H9 (cell line): ENCODE measurements around the gene HGF. TPM values are rescaled to one million over a fixed set of nuclear protein-coding genes. Genes with fewer than 3 reads are reported as not detected.
A peak's percentile ranks its signal among the peaks of the same experiment; 100 is the strongest.

ENCODE experiments used
- DNase-seq: peaks from one replicate; pipeline ENCODE4 v3.0.0-alpha.2; 2017
- H2AFZ ChIP-seq: one replicate; pipeline ENCODE4 v1.6.1; 2013; ENCODE audit warnings: mild to moderate bottlenecking, low read length, control low read depth, moderate library complexity
- H2AK5ac ChIP-seq: 2 replicates; pipeline ENCODE4 v1.6.1; 2013; ENCODE audit warnings: low read length, control low read depth, mixed read lengths; ENCODE audit not compliant: insufficient read length
- H2BK120ac ChIP-seq: one replicate; pipeline ENCODE4 v1.6.1; 2013; ENCODE audit warnings: low read depth, mild to moderate bottlenecking, low read length, control low read depth, inconsistent platforms; ENCODE audit not compliant: poor library complexity, severe bottlenecking
- H2BK12ac ChIP-seq: 2 replicates; pipeline ENCODE4 v1.6.1; 2013; ENCODE audit warnings: low read length, control low read depth, mixed read lengths, low read depth; ENCODE audit not compliant: insufficient read length
- H2BK15ac ChIP-seq: 2 replicates; pipeline ENCODE4 v1.6.1; 2013; ENCODE audit warnings: low read depth, low read length, control low read depth
- H2BK20ac ChIP-seq: one replicate; pipeline ENCODE4 v1.6.1; 2013; ENCODE audit warnings: low read depth, mild to moderate bottlenecking, low read length, control low read depth, inconsistent platforms; ENCODE audit not compliant: poor library complexity, severe bottlenecking
- H2BK5ac ChIP-seq: 2 replicates; pipeline ENCODE4 v1.6.1; 2013; ENCODE audit warnings: low read length, control low read depth, mixed read lengths; ENCODE audit not compliant: insufficient read length
- H3K14ac ChIP-seq: 2 replicates; pipeline ENCODE4 v1.6.1; 2013; ENCODE audit warnings: low read length, control low read depth; ENCODE audit not compliant: insufficient read depth
- H3K18ac ChIP-seq: 2 replicates; pipeline ENCODE4 v1.6.1; 2013; ENCODE audit warnings: low read depth, mild to moderate bottlenecking, mixed read lengths, low read length, control low read depth; ENCODE audit not compliant: insufficient read length
- H3K23ac ChIP-seq: 2 replicates; pipeline ENCODE4 v1.6.1; 2013; ENCODE audit warnings: low read length, control low read depth, mixed read lengths, low read depth; ENCODE audit not compliant: insufficient read length
- H3K23me2 ChIP-seq: 2 replicates; pipeline ENCODE4 v1.6.1; 2013; ENCODE audit warnings: low read depth, mild to moderate bottlenecking, mixed read lengths, low read length, control low read depth; ENCODE audit not compliant: insufficient read length, poor library complexity, severe bottlenecking
- H3K27ac ChIP-seq: 2 replicates; pipeline ENCODE4 v1.5.1; 2013; ENCODE audit warnings: low read length, control low read depth, mixed read lengths, low read depth; ENCODE audit not compliant: insufficient read length
- H3K27me3 ChIP-seq: 2 replicates; pipeline ENCODE4 v1.6.1; 2013; ENCODE audit warnings: low read length, control low read depth, inconsistent platforms; ENCODE audit not compliant: insufficient read depth
- H3K4ac ChIP-seq: 2 replicates; pipeline ENCODE4 v1.6.1; 2013; ENCODE audit warnings: low read depth, mild to moderate bottlenecking, control low read depth, inconsistent platforms, low read length, moderate library complexity
- H3K4me1 ChIP-seq: 2 replicates; pipeline ENCODE4 v1.6.1; 2013; ENCODE audit warnings: low read length, control low read depth, inconsistent platforms; ENCODE audit not compliant: insufficient read depth
- H3K4me2 ChIP-seq: 2 replicates; pipeline ENCODE4 v1.6.1; 2013; ENCODE audit warnings: low read length, control low read depth, mixed read lengths; ENCODE audit not compliant: insufficient read length, insufficient read depth
- H3K56ac ChIP-seq: 2 replicates; pipeline ENCODE4 v1.6.1; 2013; ENCODE audit warnings: low read depth, mild to moderate bottlenecking, mixed read lengths, low read length, control low read depth; ENCODE audit not compliant: insufficient read length
- H3K79me1 ChIP-seq: 2 replicates; pipeline ENCODE4 v1.6.1; 2013; ENCODE audit warnings: low read depth, mild to moderate bottlenecking, moderate library complexity, low read length, control low read depth, inconsistent platforms; ENCODE audit not compliant: insufficient read depth, poor library complexity, severe bottlenecking
- H3K79me2 ChIP-seq: 2 replicates; pipeline ENCODE4 v1.6.1; 2013; ENCODE audit warnings: low read length, control low read depth, inconsistent platforms; ENCODE audit not compliant: insufficient read depth
- H3K9ac ChIP-seq: 2 replicates; pipeline ENCODE4 v1.6.1; 2013; ENCODE audit warnings: low read length, control low read depth, mixed read lengths; ENCODE audit not compliant: insufficient read length; ENCODE audit errors: extremely low read depth
- H3K9me3 ChIP-seq: one replicate; pipeline ENCODE4 v1.6.1; 2013; ENCODE audit warnings: low read depth, low read length, inconsistent platforms; ENCODE audit not compliant: control insufficient read depth
- H3T11ph ChIP-seq: one replicate; pipeline ENCODE4 v1.6.1; 2013; ENCODE audit warnings: mild to moderate bottlenecking, low read length, control low read depth, inconsistent platforms
- H4K20me1 ChIP-seq: one replicate; pipeline ENCODE4 v1.6.1; 2013; ENCODE audit not compliant: control insufficient read depth, insufficient read length, insufficient read depth
- H4K5ac ChIP-seq: 2 replicates; pipeline ENCODE4 v1.6.1; 2013; ENCODE audit warnings: low read depth, mild to moderate bottlenecking, mixed read lengths, low read length, control low read depth; ENCODE audit not compliant: insufficient read length
- H4K8ac ChIP-seq: replicated peaks from 2 replicates; pipeline ENCODE4 v1.6.1; 2013; ENCODE audit warnings: low read length, control low read depth, mixed read lengths, low read depth; ENCODE audit not compliant: insufficient read length
- H4K91ac ChIP-seq: 2 replicates; pipeline ENCODE4 v1.6.1; 2013; ENCODE audit warnings: low read depth, mild to moderate bottlenecking, moderate library complexity, mixed read lengths, low read length, control low read depth; ENCODE audit not compliant: insufficient read length
- H3K27ac Mint-ChIP-seq, 3 experiments: 2 replicates in 2 of 3; 3 replicates in 1 of 3; pipeline ENCODE4 v1.8.0; 2020 to 2021; ENCODE audit warnings: mixed read lengths in 3 of 3, mild to moderate bottlenecking in 1 of 3, moderate library complexity in 1 of 3
- H3K27me3 Mint-ChIP-seq: 2 replicates; pipeline ENCODE4 v1.8.0; 2021; ENCODE audit warnings: low read depth, mild to moderate bottlenecking, moderate library complexity, mixed read lengths
- H3K36me3 Mint-ChIP-seq, 3 experiments: 2 replicates in 2 of 3; 3 replicates in 1 of 3; pipeline ENCODE4 v1.8.0; 2020 to 2021; ENCODE audit warnings: low read depth in 3 of 3, mixed read lengths in 3 of 3; ENCODE audit not compliant: insufficient read depth in 1 of 3
- H3K4me1 Mint-ChIP-seq, 2 experiments: 2 replicates each; pipeline ENCODE4 v1.8.0; 2020; ENCODE audit warnings: mixed read lengths in 2 of 2
- H3K4me3 Mint-ChIP-seq, 2 experiments: 2 replicates in 1 of 2; 3 replicates in 1 of 2; pipeline ENCODE4 v1.8.0; 2020 to 2021; ENCODE audit warnings: mild to moderate bottlenecking in 2 of 2, mixed read lengths in 2 of 2, moderate library complexity in 1 of 2
- H3K9me3 Mint-ChIP-seq, 2 experiments: 2 replicates in 1 of 2; 3 replicates in 1 of 2; pipeline ENCODE4 v1.8.0; 2020; ENCODE audit warnings: mild to moderate bottlenecking in 2 of 2, mixed read lengths in 2 of 2, moderate library complexity in 1 of 2
- WGBS: extraction: QIAGEN DNeasy Blood & Tissue Kit; methylation state at CpG from one replicate; pipeline ENCODE4 v1.1.7; 2013; ENCODE audit warnings: missing lambda C conversion rate, low lambda C conversion rate, mixed read lengths; ENCODE audit not compliant: insufficient read length; ENCODE audit errors: extremely low coverage; 5-methylcytosine and 5-hydroxymethylcytosine counted together
- total RNA-seq: library from RNA; stranded (reverse); gene quantifications from 2 replicates; pipeline ENCODE4 v1.2.1, GENCODE V29; 2021
- TF ChIP-seq, protein P1 (sequence below): fragments of 200-600 bp; sonication (generic); conservative IDR thresholded peaks from 3 replicates; pipeline ENCODE4 v1.8.0; 2021; ENCODE audit warnings: antibody characterized with exemption, mild to moderate bottlenecking

Gene HGF
- total RNA-seq, 1 experiment from 2014 or later: 0.15 TPM

DNA sequence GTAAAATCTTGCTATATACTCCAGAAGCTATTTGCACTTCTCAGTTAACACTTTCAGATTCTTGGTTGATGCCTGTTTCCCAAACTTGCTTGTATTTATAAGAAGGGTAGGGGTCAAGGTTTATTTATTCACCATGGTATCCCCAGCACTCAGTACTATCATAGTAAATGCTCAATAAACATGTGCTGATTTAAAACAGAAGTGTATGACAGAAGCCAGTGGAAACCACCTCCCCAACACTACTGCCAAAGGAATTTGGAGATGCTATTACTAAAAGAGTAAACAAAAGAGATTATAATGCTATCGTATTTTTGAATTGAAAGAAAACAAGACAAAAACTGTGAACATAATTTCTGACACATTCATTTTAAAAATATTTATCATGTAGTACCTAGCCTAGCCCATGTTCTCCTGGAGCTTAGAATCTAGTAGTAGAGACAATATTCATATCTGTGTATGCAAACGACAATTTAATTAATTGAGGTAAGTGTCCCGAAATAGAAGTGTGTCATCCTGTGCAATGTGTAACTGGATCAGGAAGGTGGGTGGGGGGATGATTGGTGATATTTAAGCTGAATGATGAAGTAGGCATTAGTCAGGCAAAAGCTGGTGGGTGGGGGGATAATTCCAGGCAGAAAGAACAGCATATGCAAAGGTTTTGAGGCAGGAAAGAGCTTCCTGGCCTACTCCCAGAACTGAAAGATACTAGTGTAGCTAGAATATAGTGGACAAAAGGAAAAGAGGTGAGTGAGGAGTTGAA is 77.5 kb downstream of the HGF start:
- H3K27me3 Mint-ChIP-seq: no peaks in the 10 kb centered on the region
- no peaks in the 10 kb centered on the region; a peak in 1 of 5 replicates for H3K9me3 Mint-ChIP-seq
- no peaks in the 10 kb centered on the region for H3K23me2 ChIP-seq
- no peak overlapping the region for H3K4me2 ChIP-seq
- no peak overlapping the region for H3K9ac ChIP-seq
- no peaks in the 10 kb centered on the region for H3K79me1 ChIP-seq
- peaks cover 9% of the 10 kb centered on the region for H3K4me1 ChIP-seq
- no peak overlapping the region for H2BK12ac ChIP-seq
- TF ChIP-seq, protein P1, sequence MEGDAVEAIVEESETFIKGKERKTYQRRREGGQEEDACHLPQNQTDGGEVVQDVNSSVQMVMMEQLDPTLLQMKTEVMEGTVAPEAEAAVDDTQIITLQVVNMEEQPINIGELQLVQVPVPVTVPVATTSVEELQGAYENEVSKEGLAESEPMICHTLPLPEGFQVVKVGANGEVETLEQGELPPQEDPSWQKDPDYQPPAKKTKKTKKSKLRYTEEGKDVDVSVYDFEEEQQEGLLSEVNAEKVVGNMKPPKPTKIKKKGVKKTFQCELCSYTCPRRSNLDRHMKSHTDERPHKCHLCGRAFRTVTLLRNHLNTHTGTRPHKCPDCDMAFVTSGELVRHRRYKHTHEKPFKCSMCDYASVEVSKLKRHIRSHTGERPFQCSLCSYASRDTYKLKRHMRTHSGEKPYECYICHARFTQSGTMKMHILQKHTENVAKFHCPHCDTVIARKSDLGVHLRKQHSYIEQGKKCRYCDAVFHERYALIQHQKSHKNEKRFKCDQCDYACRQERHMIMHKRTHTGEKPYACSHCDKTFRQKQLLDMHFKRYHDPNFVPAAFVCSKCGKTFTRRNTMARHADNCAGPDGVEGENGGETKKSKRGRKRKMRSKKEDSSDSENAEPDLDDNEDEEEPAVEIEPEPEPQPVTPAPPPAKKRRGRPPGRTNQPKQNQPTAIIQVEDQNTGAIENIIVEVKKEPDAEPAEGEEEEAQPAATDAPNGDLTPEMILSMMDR: no peak
- no peak overlapping the region for H2BK120ac ChIP-seq
- H2BK20ac ChIP-seq: no peak overlapping the region
- no peaks in the 10 kb centered on the region for H3K9me3 ChIP-seq
- H2BK15ac ChIP-seq: no peak overlapping the region
- H4K20me1 ChIP-seq: no peaks in the 10 kb centered on the region
- H3K23ac ChIP-seq: no peak overlapping the region
- no peak overlapping the region for H2AFZ ChIP-seq
- DNase-seq: no peak
- no peak overlapping the region for H3K4me3 Mint-ChIP-seq
- no peak overlapping the region for H3K14ac ChIP-seq
- WGBS: no CpG with 5 or more reads among the region's 3 CpGs
- H3K36me3 Mint-ChIP-seq: no peaks in the 10 kb centered on the region
- no peak overlapping the region for H3K18ac ChIP-seq
- H3T11ph ChIP-seq: no peak overlapping the region
- H4K91ac ChIP-seq: no peak overlapping the region
- H3K79me2 ChIP-seq: no peaks in the 10 kb centered on the region
- H2BK5ac ChIP-seq: no peak overlapping the region
- no peak overlapping the region for H3K56ac ChIP-seq
- H3K4ac ChIP-seq: no peak overlapping the region
- H4K5ac ChIP-seq: no peak overlapping the region
- peaks cover 41 to 46% of the 10 kb centered on the region in 2 experiments for H3K4me1 Mint-ChIP-seq
- H3K27ac Mint-ChIP-seq: peak overlapping the region in 2 of 3 experiments; percentile 3 to 19; a peak in 4 of 7 replicates
- H2AK5ac ChIP-seq: no peak overlapping the region
- no peak overlapping the region for H3K27ac ChIP-seq
- H3K27me3 ChIP-seq: no peaks in the 10 kb centered on the region
- H4K8ac ChIP-seq: no peak overlapping the region
